Measurements from ENCODE around the gene SGCA.

DNA sequence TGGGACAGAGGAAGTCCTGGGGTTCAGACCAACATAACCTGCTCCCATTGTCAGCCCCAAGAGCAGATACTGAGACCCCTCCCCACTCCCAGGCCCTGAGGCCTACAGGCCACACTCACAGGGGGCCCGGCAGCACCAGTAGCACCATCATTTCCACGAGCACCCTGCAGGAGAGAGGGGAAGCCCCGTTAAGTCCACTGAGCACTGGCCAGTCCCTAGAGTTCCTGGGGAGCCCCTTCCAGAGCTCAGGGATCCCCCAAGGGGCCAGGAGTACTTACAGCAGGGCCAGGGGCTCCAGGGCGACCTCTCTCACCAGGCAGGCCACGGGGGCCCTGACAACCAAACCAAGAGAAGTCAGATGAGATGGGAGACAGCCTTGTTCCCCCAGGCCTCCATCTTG is 30.2 kb downstream of the SGCA start:
- TF ChIP-seq, protein P1, sequence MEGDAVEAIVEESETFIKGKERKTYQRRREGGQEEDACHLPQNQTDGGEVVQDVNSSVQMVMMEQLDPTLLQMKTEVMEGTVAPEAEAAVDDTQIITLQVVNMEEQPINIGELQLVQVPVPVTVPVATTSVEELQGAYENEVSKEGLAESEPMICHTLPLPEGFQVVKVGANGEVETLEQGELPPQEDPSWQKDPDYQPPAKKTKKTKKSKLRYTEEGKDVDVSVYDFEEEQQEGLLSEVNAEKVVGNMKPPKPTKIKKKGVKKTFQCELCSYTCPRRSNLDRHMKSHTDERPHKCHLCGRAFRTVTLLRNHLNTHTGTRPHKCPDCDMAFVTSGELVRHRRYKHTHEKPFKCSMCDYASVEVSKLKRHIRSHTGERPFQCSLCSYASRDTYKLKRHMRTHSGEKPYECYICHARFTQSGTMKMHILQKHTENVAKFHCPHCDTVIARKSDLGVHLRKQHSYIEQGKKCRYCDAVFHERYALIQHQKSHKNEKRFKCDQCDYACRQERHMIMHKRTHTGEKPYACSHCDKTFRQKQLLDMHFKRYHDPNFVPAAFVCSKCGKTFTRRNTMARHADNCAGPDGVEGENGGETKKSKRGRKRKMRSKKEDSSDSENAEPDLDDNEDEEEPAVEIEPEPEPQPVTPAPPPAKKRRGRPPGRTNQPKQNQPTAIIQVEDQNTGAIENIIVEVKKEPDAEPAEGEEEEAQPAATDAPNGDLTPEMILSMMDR (IDR thresholded peaks at IDR 0.05): no peak
- TF ChIP-seq EP300 (IDR thresholded peaks at IDR 0.05): no peak
- TF ChIP-seq POLR2A (IDR thresholded peaks at IDR 0.05): no peak
- TF ChIP-seq POLR2AphosphoS5 (IDR thresholded peaks at IDR 0.05): no peak
